ENCODE measurements around the gene CLASP2.

Gene CLASP2

DNA sequence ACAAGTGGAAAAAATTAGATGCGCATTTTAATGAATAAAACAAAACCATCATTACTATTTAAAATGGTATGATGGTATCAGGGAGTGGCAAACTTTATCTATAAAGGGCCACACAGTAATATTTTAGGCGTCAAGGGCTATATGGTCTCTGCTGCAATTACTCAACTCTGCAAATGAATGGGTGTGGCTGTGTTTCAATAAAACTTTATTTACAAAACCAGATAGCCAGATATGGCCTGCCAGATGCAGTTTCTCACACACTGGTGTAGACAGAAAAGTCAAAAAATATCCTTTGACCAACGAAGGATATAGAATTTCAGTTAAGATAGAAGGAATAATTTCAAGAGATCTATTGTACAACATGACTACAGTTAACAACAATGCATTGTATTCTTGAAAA lies 83.8 kb downstream of the CLASP2 start:
- no peaks in the 10 kb centered on the region for H3K4me1 Mint-ChIP-seq (ENCODE audit: low read depth)
- H3K27me3 Mint-ChIP-seq: no peaks in the 10 kb centered on the region
- H3K27ac Mint-ChIP-seq: no peak overlapping the region
- no peak overlapping the region for H3K4me3 Mint-ChIP-seq
- no peaks in the 10 kb centered on the region for H3K9me3 Mint-ChIP-seq
- H3K36me3 Mint-ChIP-seq (ENCODE audit: low read depth): no peaks in the 10 kb centered on the region

DNA sequence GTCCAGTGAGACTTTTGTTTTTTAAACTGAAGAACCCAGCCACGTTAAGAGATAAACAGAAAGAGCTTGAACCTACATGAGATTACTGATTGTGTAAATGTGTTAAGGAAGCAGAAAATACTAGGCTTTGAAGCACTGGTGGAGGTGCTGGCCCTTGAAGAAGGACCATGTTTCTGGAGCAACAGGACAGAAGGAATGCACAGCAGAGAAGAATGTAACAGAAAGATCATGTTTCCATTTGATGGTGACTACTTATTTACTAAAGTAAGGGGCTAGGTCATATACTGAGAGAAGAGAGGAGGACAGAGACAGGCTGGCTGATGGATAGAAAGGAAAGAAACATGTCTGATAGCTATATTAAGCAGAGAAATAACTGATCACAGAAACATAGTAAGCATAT lies 88.8 kb downstream of the CLASP2 start:
- peaks cover 11% of the 10 kb centered on the region for H3K36me3 Mint-ChIP-seq (ENCODE audit: low read depth)
- no peak overlapping the region for H3K4me3 Mint-ChIP-seq
- no peaks in the 10 kb centered on the region for H3K27me3 Mint-ChIP-seq
- no peak overlapping the region for H3K27ac Mint-ChIP-seq
- H3K9me3 Mint-ChIP-seq: no peaks in the 10 kb centered on the region
- no peaks in the 10 kb centered on the region for H3K4me1 Mint-ChIP-seq (ENCODE audit: low read depth)

DNA sequence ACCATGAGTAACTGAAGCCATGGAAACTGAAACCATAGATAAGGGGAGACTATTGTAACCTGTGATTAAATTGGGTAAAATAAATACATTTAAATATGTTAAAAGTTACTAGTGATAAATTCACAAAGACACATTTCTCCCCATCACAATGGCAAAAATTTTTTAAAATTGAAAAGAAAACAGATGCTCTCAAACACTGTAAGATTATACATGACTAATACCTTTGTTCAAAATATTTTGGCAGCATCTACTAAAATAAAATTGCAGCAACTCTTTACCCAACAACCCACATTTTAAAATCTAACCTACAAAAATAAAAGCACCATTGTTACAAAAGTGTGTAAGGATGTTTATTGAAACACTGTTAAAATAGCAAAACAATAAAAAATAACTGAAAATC lies 93.3 kb downstream of the CLASP2 start:
- H3K9me3 Mint-ChIP-seq: no peaks in the 10 kb centered on the region
- H3K36me3 Mint-ChIP-seq (ENCODE audit: low read depth): peaks cover 28% of the 10 kb centered on the region
- no peak overlapping the region for H3K27ac Mint-ChIP-seq
- H3K27me3 Mint-ChIP-seq: no peaks in the 10 kb centered on the region
- H3K4me3 Mint-ChIP-seq: no peak overlapping the region
- H3K4me1 Mint-ChIP-seq (ENCODE audit: low read depth): no peaks in the 10 kb centered on the region

DNA sequence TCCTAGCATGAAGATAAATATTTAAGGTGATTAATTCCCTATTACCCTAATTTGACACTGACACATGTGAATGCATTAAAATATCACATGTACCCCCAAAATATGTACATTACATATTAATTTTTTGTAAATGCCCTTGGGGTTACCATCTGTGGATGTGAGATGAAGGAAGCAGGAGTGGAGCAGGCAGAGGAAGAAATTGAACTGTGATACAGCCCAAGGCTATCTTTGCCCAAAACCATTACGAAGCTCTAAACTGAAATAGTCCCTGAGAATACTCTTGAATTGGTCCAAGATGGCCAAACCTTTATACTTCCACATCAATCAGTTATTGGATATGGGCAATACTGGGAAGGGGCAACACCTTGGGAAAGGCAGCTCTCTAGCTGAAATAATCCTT lies 105.0 kb downstream of the CLASP2 start:
- H3K27ac Mint-ChIP-seq: no peak overlapping the region
- no peaks in the 10 kb centered on the region for H3K9me3 Mint-ChIP-seq
- H3K4me3 Mint-ChIP-seq: no peak overlapping the region
- no peaks in the 10 kb centered on the region for H3K4me1 Mint-ChIP-seq (ENCODE audit: low read depth)
- H3K36me3 Mint-ChIP-seq (ENCODE audit: low read depth): peaks cover 31% of the 10 kb centered on the region
- H3K27me3 Mint-ChIP-seq: no peaks in the 10 kb centered on the region

DNA sequence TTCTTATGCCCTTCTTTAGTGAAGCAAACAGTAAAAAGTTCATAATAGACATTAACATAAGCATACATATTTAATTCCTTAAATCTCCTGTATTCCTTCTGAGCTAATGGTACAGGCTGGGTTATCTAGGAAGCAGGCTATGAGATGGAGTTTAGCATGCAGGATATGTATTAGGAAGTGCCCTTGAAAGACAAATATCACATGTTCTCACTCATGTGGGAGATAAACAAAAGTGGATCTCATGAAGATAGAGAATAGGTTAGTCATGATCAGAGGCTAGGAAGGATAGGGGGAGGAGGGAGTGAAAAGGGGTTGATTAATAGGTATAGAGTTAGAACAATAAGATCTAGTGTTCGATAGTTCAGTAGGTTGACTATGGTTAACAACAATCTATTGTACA lies 105.4 kb downstream of the CLASP2 start:
- H3K36me3 Mint-ChIP-seq (ENCODE audit: low read depth): peaks cover 32% of the 10 kb centered on the region
- no peaks in the 10 kb centered on the region for H3K27me3 Mint-ChIP-seq

DNA sequence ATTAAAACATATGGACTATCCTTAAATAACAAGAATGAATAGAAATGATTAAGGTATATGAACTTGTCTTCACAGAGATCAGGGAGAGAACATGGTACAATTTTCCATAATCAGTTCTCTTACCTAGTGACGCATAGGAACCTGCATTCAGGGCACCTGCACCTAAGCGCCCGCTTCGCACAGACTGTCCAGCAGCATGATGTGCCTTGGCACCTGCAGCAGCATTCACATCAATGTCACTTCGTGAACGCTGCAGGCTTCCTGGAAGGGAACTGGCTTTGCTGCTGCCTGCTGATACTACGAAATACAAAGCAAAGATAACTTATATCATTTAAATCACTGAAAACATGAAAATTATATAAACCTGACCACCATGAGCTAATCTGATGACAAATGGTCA lies 115.2 kb downstream of the CLASP2 start:
- no peaks in the 10 kb centered on the region for H3K9me3 Mint-ChIP-seq
- no peak overlapping the region for H3K27ac Mint-ChIP-seq
- no peak overlapping the region for H3K4me3 Mint-ChIP-seq
- no peaks in the 10 kb centered on the region for H3K27me3 Mint-ChIP-seq
- no peaks in the 10 kb centered on the region for H3K4me1 Mint-ChIP-seq (ENCODE audit: low read depth)
- H3K36me3 Mint-ChIP-seq (ENCODE audit: low read depth): peaks cover 73% of the 10 kb centered on the region

More for the DNA sequence above, 105.4 kb downstream of the CLASP2 start:
- H3K9me3 Mint-ChIP-seq: no peaks in the 10 kb centered on the region
- no peaks in the 10 kb centered on the region for H3K4me1 Mint-ChIP-seq (ENCODE audit: low read depth)
- no peak overlapping the region for H3K4me3 Mint-ChIP-seq
- H3K27ac Mint-ChIP-seq: no peak overlapping the region

- Mint-ChIP-seq H3K4me3 (no peak overlapping the region), H3K36me3 (ENCODE audit: low read depth) (peaks cover 38% of the 10 kb centered on the region), H3K9me3 (no peaks in the 10 kb centered on the region), H3K27me3 (no peaks in the 10 kb centered on the region), H3K27ac (no peak overlapping the region), H3K4me1 (ENCODE audit: low read depth) (no peaks in the 10 kb centered on the region)
These were observed 120.8 kb downstream of the CLASP2 start for GRCh38 chr3:33597257-33597689.

- no peaks in the 10 kb centered on the region for H3K4me1 Mint-ChIP-seq (ENCODE audit: low read depth)
- H3K27me3 Mint-ChIP-seq: no peaks in the 10 kb centered on the region
- H3K36me3 Mint-ChIP-seq (ENCODE audit: low read depth): peaks cover 29% of the 10 kb centered on the region
- H3K4me3 Mint-ChIP-seq: no peak overlapping the region
- no peaks in the 10 kb centered on the region for H3K9me3 Mint-ChIP-seq
- no peak overlapping the region for H3K27ac Mint-ChIP-seq
These were observed 125.1 kb downstream of the CLASP2 start for GRCh38 chr3:33592999-33593398.

GRCh38 chr3:33590541-33590940 lies 127.5 kb downstream of the CLASP2 start:
- no peaks in the 10 kb centered on the region for H3K4me1 Mint-ChIP-seq (ENCODE audit: low read depth)
- no peak overlapping the region for H3K4me3 Mint-ChIP-seq
- no peaks in the 10 kb centered on the region for H3K9me3 Mint-ChIP-seq
- no peaks in the 10 kb centered on the region for H3K27me3 Mint-ChIP-seq
- no peak overlapping the region for H3K27ac Mint-ChIP-seq
- peaks cover 32% of the 10 kb centered on the region for H3K36me3 Mint-ChIP-seq (ENCODE audit: low read depth)

- no peaks in the 10 kb centered on the region for H3K9me3 Mint-ChIP-seq
- peaks cover 27% of the 10 kb centered on the region for H3K36me3 Mint-ChIP-seq (ENCODE audit: low read depth)
- H3K4me1 Mint-ChIP-seq (ENCODE audit: low read depth): no peaks in the 10 kb centered on the region
- no peak overlapping the region for H3K4me3 Mint-ChIP-seq
- no peak overlapping the region for H3K27ac Mint-ChIP-seq
- no peaks in the 10 kb centered on the region for H3K27me3 Mint-ChIP-seq
These were observed 131.7 kb downstream of the CLASP2 start for GRCh38 chr3:33586402-33586801.

DNA sequence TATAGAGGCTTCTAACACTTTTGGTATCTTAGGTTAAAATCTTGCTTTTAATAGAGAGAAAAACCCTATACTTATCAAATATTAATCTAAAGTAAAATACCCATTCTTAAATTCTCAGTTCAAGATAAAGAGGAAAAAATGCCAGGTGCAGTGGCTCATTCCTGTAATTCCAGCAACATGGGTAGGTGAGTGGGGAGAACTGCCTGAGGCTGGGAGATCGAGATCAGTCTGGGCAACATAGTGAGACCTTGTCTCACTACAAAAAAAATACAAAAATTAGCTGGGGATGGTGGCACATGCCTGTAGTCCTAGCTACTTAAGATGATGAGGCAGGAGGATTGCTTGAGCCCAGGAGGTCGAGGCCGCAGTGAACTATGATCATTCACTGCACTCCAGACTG lies 135.8 kb downstream of the CLASP2 start:
- Mint-ChIP-seq H3K36me3 (ENCODE audit: low read depth) (peaks cover 19% of the 10 kb centered on the region), H3K27me3 (no peaks in the 10 kb centered on the region)

GRCh38 chr3:33581666-33582065 lies 136.4 kb downstream of the CLASP2 start:
- H3K27ac Mint-ChIP-seq: no peak overlapping the region
- H3K9me3 Mint-ChIP-seq: no peaks in the 10 kb centered on the region
- H3K27me3 Mint-ChIP-seq: no peaks in the 10 kb centered on the region
- H3K4me3 Mint-ChIP-seq: no peak overlapping the region
- H3K4me1 Mint-ChIP-seq (ENCODE audit: low read depth): no peaks in the 10 kb centered on the region
- peaks cover 16% of the 10 kb centered on the region for H3K36me3 Mint-ChIP-seq (ENCODE audit: low read depth)

More for the DNA sequence above, 135.8 kb downstream of the CLASP2 start:
- H3K9me3 Mint-ChIP-seq: no peaks in the 10 kb centered on the region
- no peak overlapping the region for H3K27ac Mint-ChIP-seq
- H3K4me1 Mint-ChIP-seq (ENCODE audit: low read depth): no peaks in the 10 kb centered on the region
- H3K4me3 Mint-ChIP-seq: no peak overlapping the region

- H3K4me1 Mint-ChIP-seq (ENCODE audit: low read depth): no peaks in the 10 kb centered on the region
- H3K36me3 Mint-ChIP-seq (ENCODE audit: low read depth): peaks cover 21% of the 10 kb centered on the region
- no peak overlapping the region for H3K27ac Mint-ChIP-seq
- H3K4me3 Mint-ChIP-seq: no peak overlapping the region
- no peaks in the 10 kb centered on the region for H3K9me3 Mint-ChIP-seq
- no peaks in the 10 kb centered on the region for H3K27me3 Mint-ChIP-seq
These were observed 138.2 kb downstream of the CLASP2 start for GRCh38 chr3:33579840-33580239.

- Mint-ChIP-seq H3K4me3 (no peak overlapping the region), H3K4me1 (ENCODE audit: low read depth) (no peaks in the 10 kb centered on the region), H3K27me3 (no peaks in the 10 kb centered on the region), H3K9me3 (no peaks in the 10 kb centered on the region), H3K27ac (no peak overlapping the region), H3K36me3 (ENCODE audit: low read depth) (peaks cover 25% of the 10 kb centered on the region)
These were observed 138.9 kb downstream of the CLASP2 start for GRCh38 chr3:33579178-33579510.

GRCh38 chr3:33578325-33579177 lies 139.5 kb downstream of the CLASP2 start:
- no peaks in the 10 kb centered on the region for H3K27me3 Mint-ChIP-seq
- H3K9me3 Mint-ChIP-seq: no peaks in the 10 kb centered on the region
- no peak overlapping the region for H3K4me3 Mint-ChIP-seq
- H3K36me3 Mint-ChIP-seq (ENCODE audit: low read depth): peaks cover 26% of the 10 kb centered on the region
- H3K27ac Mint-ChIP-seq: no peak overlapping the region
- no peaks in the 10 kb centered on the region for H3K4me1 Mint-ChIP-seq (ENCODE audit: low read depth)

GRCh38 chr3:33577588-33577987 lies 140.5 kb downstream of the CLASP2 start:
- Mint-ChIP-seq H3K4me3 (no peak overlapping the region), H3K27me3 (no peaks in the 10 kb centered on the region), H3K36me3 (ENCODE audit: low read depth) (peaks cover 28% of the 10 kb centered on the region), H3K9me3 (no peaks in the 10 kb centered on the region), H3K27ac (no peak overlapping the region), H3K4me1 (ENCODE audit: low read depth) (no peaks in the 10 kb centered on the region)
